CD4-positive, CD25-positive, alpha-beta regulatory T cell (primary cell): Measurements from ENCODE around the gene PPP2R5C. TPM values are rescaled to one million over a fixed set of nuclear protein-coding genes. Genes with fewer than 3 reads are reported as not detected.
"Not testable (repeated sequence)": the region's sequence is repeated elsewhere in the genome, so short reads cannot be mapped to it uniquely, and the experiment has no call there.

ENCODE experiments used
- ATAC-seq, 2 donors: fragments of 150-1000 bp; cut with Tn5 transposase; one replicate each; pipeline ENCODE4 v1.10.0; 2021; ENCODE audit warnings: low read depth in 2 of 2, moderate number of reproducible peaks in 2 of 2, moderate library complexity in 1 of 2
- DNase-seq, 3 donors: peaks; one replicate each; pipeline versions ENCODE4 v3.0.0 to v3.0.0-alpha.2; 2012 to 2022; ENCODE audit warnings: mixed read lengths in 1 of 3
- H3K27ac ChIP-seq: one replicate; pipeline ENCODE4 v1.7.0; 2013; ENCODE audit warnings: mild to moderate bottlenecking, low read length; ENCODE audit not compliant: insufficient read depth, poor library complexity, severe bottlenecking
- H3K27me3 ChIP-seq: one replicate; pipeline ENCODE4 v1.7.0; 2013; ENCODE audit warnings: low read length; ENCODE audit not compliant: control insufficient read depth, insufficient read depth
- H3K36me3 ChIP-seq: one replicate; pipeline ENCODE4 v1.7.0; 2013; ENCODE audit warnings: mild to moderate bottlenecking, low read length, moderate library complexity; ENCODE audit not compliant: control insufficient read depth, insufficient read depth
- H3K4me1 ChIP-seq: 2 replicates; pipeline ENCODE4 v1.7.0; 2013; ENCODE audit warnings: mild to moderate bottlenecking, low read length; ENCODE audit not compliant: insufficient read depth, control insufficient read depth, poor library complexity, severe bottlenecking
- H3K4me3 ChIP-seq: one replicate; pipeline ENCODE4 v1.7.0; 2013; ENCODE audit warnings: low read depth, mild to moderate bottlenecking, low read length, moderate library complexity
- H3K9me3 ChIP-seq, 2 experiments: 1 replicate in 1 of 2; 2 replicates in 1 of 2; pipeline ENCODE4 v1.7.0; 2013; ENCODE audit warnings: low read length in 2 of 2, mild to moderate bottlenecking in 1 of 2, moderate library complexity in 1 of 2; ENCODE audit not compliant: control insufficient read depth in 2 of 2
- H3K27ac Mint-ChIP-seq, 3 donors: one replicate each; pipeline ENCODE4 v1.8.0; 2020 to 2022; ENCODE audit warnings: mild to moderate bottlenecking in 3 of 3, mixed read lengths in 3 of 3, moderate library complexity in 2 of 3
- H3K27me3 Mint-ChIP-seq: one replicate; pipeline ENCODE4 v1.8.0; 2022; ENCODE audit warnings: mild to moderate bottlenecking, mixed read lengths
- H3K36me3 Mint-ChIP-seq: one replicate; pipeline ENCODE4 v1.8.0; 2020; ENCODE audit warnings: mixed read lengths
- H3K4me1 Mint-ChIP-seq, 4 donors: one replicate each; pipeline ENCODE4 v1.8.0; 2020 to 2022; ENCODE audit warnings: mixed read lengths in 4 of 4, mild to moderate bottlenecking in 1 of 4
- H3K4me3 Mint-ChIP-seq, 4 donors: one replicate each; pipeline ENCODE4 v1.8.0; 2020 to 2022; ENCODE audit warnings: mild to moderate bottlenecking in 4 of 4, mixed read lengths in 4 of 4, moderate library complexity in 3 of 4
- H3K9me3 Mint-ChIP-seq, 7 donors: one replicate each; pipeline ENCODE4 v1.8.0; 2020 to 2022; ENCODE audit warnings: mixed read lengths in 7 of 7, mild to moderate bottlenecking in 3 of 7, moderate library complexity in 2 of 7
- polyA plus RNA-seq, 4 donors: library from polyadenylated mRNA; unstranded; fragments of 300-500 nt; fragmentation: Illumina TruSeq; gene quantifications; one replicate each; pipeline ENCODE4 v1.2.3, GENCODE V29; 2021
- total RNA-seq: library from RNA; stranded (reverse); gene quantifications from one replicate; pipeline ENCODE4 v1.2.3, GENCODE V29; 2022

PPP2R5C gene
- total and polyA plus RNA-seq, 5 donors from 2014 or later, result 244 to 650 (median 282) TPM

GRCh38 chr14:101721951-101722661 is 39.4 kb upstream of the PPP2R5C start:
- peak overlapping the region; percentile 97 to 99 (median 98) for H3K27ac Mint-ChIP-seq
- peak; percentile 81 to 84 for ATAC-seq

GRCh38 chr14:101723061-101723595 is 38.4 kb upstream of the PPP2R5C start:
- Mint-ChIP-seq H3K9me3 (no peaks in the 10 kb centered on the region), H3K4me1 (peaks cover 14 to 70% (median 44%) of the 10 kb centered on the region in 4 donors), H3K27me3 (peaks cover 4% of the 10 kb centered on the region), H3K36me3 (no peaks in the 10 kb centered on the region), H3K4me3 (peak overlapping the region in 2 of 4 donors; percentile 69 to 85), H3K27ac (peak overlapping the region; percentile 94 to 97 (median 95))
- H3K27ac ChIP-seq, result peak overlapping the region; percentile 95
- H3K4me1 ChIP-seq, result peaks cover 51% of the 10 kb centered on the region
- no peaks in the 10 kb centered on the region for H3K9me3 ChIP-seq
- H3K27me3 ChIP-seq, result no peaks in the 10 kb centered on the region
- no peak for ATAC-seq
- DNase-seq, result no peak
- H3K4me3 ChIP-seq, result no peak overlapping the region
- no peaks in the 10 kb centered on the region for H3K36me3 ChIP-seq

More at GRCh38 chr14:101721951-101722661, 39.4 kb upstream of the PPP2R5C start:
- Mint-ChIP-seq H3K27me3 (peaks cover 4% of the 10 kb centered on the region), H3K4me3 (peak overlapping the region; percentile 84 to 90 (median 85)), H3K36me3 (no peaks in the 10 kb centered on the region), H3K4me1 (peaks cover 11 to 74% (median 40%) of the 10 kb centered on the region in 4 donors), H3K9me3 (no peaks in the 10 kb centered on the region)
- peak overlapping the region; percentile 95 for H3K27ac ChIP-seq
- H3K4me1 ChIP-seq, result peaks cover 53% of the 10 kb centered on the region
- H3K4me3 ChIP-seq, result peak overlapping the region; percentile 72
- H3K36me3 ChIP-seq, result no peaks in the 10 kb centered on the region
- H3K9me3 ChIP-seq, result no peaks in the 10 kb centered on the region
- H3K27me3 ChIP-seq, result no peaks in the 10 kb centered on the region
- DNase-seq, result peak; percentile 73 to 95 (median 89)

GRCh38 chr14:101725652-101726051 is 35.9 kb upstream of the PPP2R5C start:
- peak in 1 of 3 donors; percentile 39 for DNase-seq
- not testable (repeated sequence) for H3K27ac ChIP-seq

GRCh38 chr14:101726295-101726953 is 35.1 kb upstream of the PPP2R5C start:
- Histone ChIP-seq H3K36me3 (no peaks in the 10 kb centered on the region), H3K27me3 (no peaks in the 10 kb centered on the region), H3K27ac (no peak overlapping the region), H3K4me3 (no peak overlapping the region), H3K9me3 (no peaks in the 10 kb centered on the region), H3K4me1 (peaks cover 34% of the 10 kb centered on the region)
- Mint-ChIP-seq H3K4me3 (peak overlapping the region in 2 of 4 donors; percentile 12 to 75), H3K27me3 (peaks cover 4% of the 10 kb centered on the region), H3K36me3 (no peaks in the 10 kb centered on the region), H3K27ac (peak overlapping the region in 2 of 3 donors; percentile 62 to 65), H3K4me1 (peaks cover 21 to 65% (median 41%) of the 10 kb centered on the region in 4 donors), H3K9me3 (peaks cover 0 to 2% (median 0%) of the 10 kb centered on the region in 7 donors)
- ATAC-seq, result no peak
- DNase-seq, result no peak

More at GRCh38 chr14:101725652-101726051, 35.9 kb upstream of the PPP2R5C start:
- not testable (repeated sequence) for ATAC-seq, H3K27me3 Mint-ChIP-seq, H3K4me3 ChIP-seq, H3K36me3 Mint-ChIP-seq, H3K27me3 ChIP-seq, H3K36me3 ChIP-seq, H3K9me3 Mint-ChIP-seq, H3K9me3 ChIP-seq
- Mint-ChIP-seq H3K27ac (peak overlapping the region; percentile 35 to 43 (median 40)), H3K4me1 (peaks cover 16 to 63% (median 39%) of the 10 kb centered on the region in 4 donors), H3K4me3 (peak overlapping the region; percentile 8 to 75 (median 14))
- H3K4me1 ChIP-seq, result peaks cover 34% of the 10 kb centered on the region

GRCh38 chr14:101726954-101727302 is 34.6 kb upstream of the PPP2R5C start:
- ATAC-seq, result no peak
- DNase-seq, result no peak

GRCh38 chr14:101727611-101728366 is 33.7 kb upstream of the PPP2R5C start:
- Mint-ChIP-seq H3K27me3 (no peaks in the 10 kb centered on the region), H3K36me3 (no peaks in the 10 kb centered on the region), H3K9me3 (peaks cover 0 to 2% (median 0%) of the 10 kb centered on the region in 7 donors), H3K4me1 (peaks cover 23 to 65% (median 44%) of the 10 kb centered on the region in 4 donors), H3K27ac (peak overlapping the region; percentile 74 to 82 (median 76)), H3K4me3 (peak overlapping the region in 2 of 4 donors; percentile 25 to 43)
- H3K4me3 ChIP-seq, result no peak overlapping the region
- ATAC-seq, result no peak
- H3K4me1 ChIP-seq, result peaks cover 34% of the 10 kb centered on the region
- H3K9me3 ChIP-seq, result no peaks in the 10 kb centered on the region
- H3K27me3 ChIP-seq, result no peaks in the 10 kb centered on the region
- no peaks in the 10 kb centered on the region for H3K36me3 ChIP-seq
- peak overlapping the region; percentile 14 for H3K27ac ChIP-seq
- no peak for DNase-seq

More at GRCh38 chr14:101726954-101727302, 34.6 kb upstream of the PPP2R5C start:
- no peaks in the 10 kb centered on the region for H3K27me3 ChIP-seq
- Mint-ChIP-seq H3K9me3 (peaks cover 0 to 2% (median 0%) of the 10 kb centered on the region in 7 donors), H3K27me3 (peaks cover 4% of the 10 kb centered on the region), H3K36me3 (no peaks in the 10 kb centered on the region), H3K27ac (peak overlapping the region in 1 of 3 donors; percentile 62), H3K4me3 (peak overlapping the region in 1 of 4 donors; percentile 25), H3K4me1 (peaks cover 22 to 65% (median 42%) of the 10 kb centered on the region in 4 donors)
- H3K9me3 ChIP-seq, result no peaks in the 10 kb centered on the region
- H3K27ac ChIP-seq, result no peak overlapping the region
- peaks cover 34% of the 10 kb centered on the region for H3K4me1 ChIP-seq
- no peak overlapping the region for H3K4me3 ChIP-seq
- H3K36me3 ChIP-seq, result no peaks in the 10 kb centered on the region

- peaks cover 33% of the 10 kb centered on the region for H3K4me1 ChIP-seq
- DNase-seq (no peak), ATAC-seq (no peak)
- no peaks in the 10 kb centered on the region for H3K27me3 ChIP-seq
- no peak overlapping the region for H3K4me3 ChIP-seq
- Mint-ChIP-seq H3K27me3 (no peaks in the 10 kb centered on the region), H3K27ac (peak overlapping the region in 2 of 3 donors; percentile 68 to 76), H3K4me3 (peak overlapping the region in 1 of 4 donors; percentile 2), H3K4me1 (peaks cover 19 to 65% (median 42%) of the 10 kb centered on the region in 4 donors), H3K36me3 (no peaks in the 10 kb centered on the region), H3K9me3 (peaks cover 0 to 2% (median 0%) of the 10 kb centered on the region in 7 donors)
- no peaks in the 10 kb centered on the region for H3K9me3 ChIP-seq
- H3K36me3 ChIP-seq, result no peaks in the 10 kb centered on the region
- no peak overlapping the region for H3K27ac ChIP-seq
Measured at GRCh38 chr14:101728367-101728742, 33.2 kb upstream of the PPP2R5C start.
